ENCODE results near the gene BUD31. TPM values are rescaled to one million over a fixed set of nuclear protein-coding genes. Genes with fewer than 3 reads are reported as not detected.

Gene BUD31
- total RNA-seq, 1 experiment from 2014 or later: 154 TPM

- Histone ChIP-seq H3K9ac (ENCODE audit: low read length) (no peak overlapping the region), H4K20me1 (ENCODE audit: insufficient read depth) (no peaks in the 10 kb centered on the region), H3K9me2 (ENCODE audit: insufficient read depth) (no peaks in the 10 kb centered on the region), H2AFZ (ENCODE audit: low read depth, low read length, poor library complexity, severe bottlenecking) (no peak overlapping the region), H3K4me1 (ENCODE audit: control insufficient read depth in 1 of 2, insufficient read depth in 2 of 2, low read length in 2 of 2) (no peaks in the 10 kb centered on the region), H3K4me3 (replicated peaks in 1 of 2; ENCODE audit: low read depth in 1 of 2, low read length in 2 of 2) (no peak overlapping the region), H3K27me3 (ENCODE audit: insufficient read depth, low read length) (no peaks in the 10 kb centered on the region), H3K9me3 (ENCODE audit: control insufficient read depth in 1 of 2, insufficient read depth in 1 of 2, low read depth in 1 of 2, low read length in 2 of 2) (no peaks in the 10 kb centered on the region), H3K27ac (ENCODE audit: low read depth, low read length) (no peak overlapping the region; the same call in 1 of the 2 replicates), H3K79me2 (ENCODE audit: insufficient read depth, low read length) (peaks cover 14% of the 10 kb centered on the region; the same call in 1 of the 2 replicates), H3K36me3 (ENCODE audit: control insufficient read depth in 1 of 2, insufficient read depth in 2 of 2, low read length in 2 of 2) (peaks cover 22 to 41% of the 10 kb centered on the region in 2 experiments; a peak in 3 of 4 replicates), H3K4me2 (ENCODE audit: low read length) (no peak overlapping the region)
- ChIA-PET POLR2A (interaction anchor here (0.9 to 1.7 kb wide), 2 partner anchors 9 to 14 kb away, joined by 3 to 4 read pairs; partner anchors contain the start of genes BUD31 and PDAP1), RAD21 (ENCODE audit: low non-redundant PET in 1 of 2, low total read pairs in 2 of 2, uncharacterized antibody in 2 of 2, unreplicated experiment in 2 of 2) (no interaction called here), CTCF (no interaction called here)
- BruUV-seq (replicated peaks): no TSS peak
- no peak for DNase-seq (ENCODE audit: low read depth, low spot score)
- intact Hi-C loops (cut with micrococcal nuclease): no loop called here
- ATAC-seq: no peak
- TF ChIP-seq JUND (IDR thresholded peaks at IDR 0.05) (no peak), RAD21 (IDR thresholded peaks at IDR 0.05; ENCODE audit: low read depth) (no peak), ATF3 (IDR thresholded peaks at IDR 0.05) (no peak), EZH2phosphoT487 (IDR thresholded peaks at IDR 0.05; ENCODE audit: borderline replicate concordance) (no peak), ZFX (IDR thresholded peaks at IDR 0.05) (no peak), SP1 (IDR thresholded peaks at IDR 0.05; ENCODE audit: low read depth) (no peak), ZBTB33 (IDR thresholded peaks at IDR 0.05; ENCODE audit: extremely low read depth, insufficient replicate concordance, low read length) (no peak), POLR2A (IDR thresholded peaks at IDR 0.05; ENCODE audit: borderline replicate concordance, extremely low read depth, insufficient read depth, insufficient read length) (no peak), CEBPB (IDR thresholded peaks at IDR 0.05; ENCODE audit: low read depth) (no peak), CBX3 (IDR thresholded peaks at IDR 0.05; ENCODE audit: low read depth) (no peak)
These were observed 13.9 kb downstream of the BUD31 start for GRCh38 chr7:99422625-99423024.

Measured in HCT116 (cell line).